Measurements from ENCODE around the gene C12orf56.

DNA sequence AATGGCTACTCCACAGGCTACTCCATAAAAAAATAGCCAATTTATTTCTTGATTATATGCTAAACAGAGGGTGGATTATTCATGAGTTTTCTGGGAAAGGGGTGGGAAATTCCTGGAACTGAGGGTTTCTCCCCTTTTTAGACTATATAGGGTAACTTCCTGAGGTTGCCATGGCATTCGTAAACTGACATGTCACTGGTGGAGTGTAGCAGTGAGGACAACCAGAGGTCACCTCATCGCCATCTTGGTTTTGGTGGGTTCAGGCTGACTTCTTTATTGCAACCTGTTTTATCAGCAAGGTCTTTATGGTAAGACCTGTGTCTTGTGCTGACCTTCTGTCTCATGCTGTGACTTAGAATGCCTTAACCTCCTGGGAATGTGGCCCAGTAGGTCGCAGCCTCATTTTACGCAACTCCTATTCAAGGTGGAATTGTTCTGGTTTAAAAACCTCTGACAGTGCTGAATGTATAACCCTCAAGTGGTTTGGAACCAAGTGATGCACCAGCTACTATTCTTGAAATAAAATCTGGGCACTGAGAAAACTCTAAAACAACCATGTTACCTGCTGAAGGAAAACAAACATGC, 27.7 kb downstream of the C12orf56 start:
- TF ChIP-seq, protein P1, sequence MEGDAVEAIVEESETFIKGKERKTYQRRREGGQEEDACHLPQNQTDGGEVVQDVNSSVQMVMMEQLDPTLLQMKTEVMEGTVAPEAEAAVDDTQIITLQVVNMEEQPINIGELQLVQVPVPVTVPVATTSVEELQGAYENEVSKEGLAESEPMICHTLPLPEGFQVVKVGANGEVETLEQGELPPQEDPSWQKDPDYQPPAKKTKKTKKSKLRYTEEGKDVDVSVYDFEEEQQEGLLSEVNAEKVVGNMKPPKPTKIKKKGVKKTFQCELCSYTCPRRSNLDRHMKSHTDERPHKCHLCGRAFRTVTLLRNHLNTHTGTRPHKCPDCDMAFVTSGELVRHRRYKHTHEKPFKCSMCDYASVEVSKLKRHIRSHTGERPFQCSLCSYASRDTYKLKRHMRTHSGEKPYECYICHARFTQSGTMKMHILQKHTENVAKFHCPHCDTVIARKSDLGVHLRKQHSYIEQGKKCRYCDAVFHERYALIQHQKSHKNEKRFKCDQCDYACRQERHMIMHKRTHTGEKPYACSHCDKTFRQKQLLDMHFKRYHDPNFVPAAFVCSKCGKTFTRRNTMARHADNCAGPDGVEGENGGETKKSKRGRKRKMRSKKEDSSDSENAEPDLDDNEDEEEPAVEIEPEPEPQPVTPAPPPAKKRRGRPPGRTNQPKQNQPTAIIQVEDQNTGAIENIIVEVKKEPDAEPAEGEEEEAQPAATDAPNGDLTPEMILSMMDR (IDR thresholded peaks at IDR 0.05) = no peak
- no peak for TF ChIP-seq ZFX (IDR thresholded peaks at IDR 0.05; ENCODE audit: borderline replicate concordance)

Measured in 22Rv1 (cell line).